GM19043 (cell line): ENCODE data around the gene GPR161.
A peak's percentile ranks its signal among the peaks of the same experiment; 100 is the strongest.
"Not testable (repeated sequence)": the region's sequence is repeated elsewhere in the genome, so short reads cannot be mapped to it uniquely, and the experiment has no call there.

Experiments
- ATAC-seq: cut with Tn5 transposase; IDR thresholded peaks from one replicate; pipeline ENCODE4 v1.9.1; 2021; ENCODE audit warnings: low read depth; ENCODE audit not compliant: unreplicated experiment

Gene GPR161

GRCh38 chr1:168136709-168137514 is at the start of gene GPR161:
Gene GPR161, minus strand, starts transcription at chr1:168136930. Its CDS starts 32,080 bp downstream, at chr1:168104850.
- ATAC-seq = no peak

- ATAC-seq = not testable (repeated sequence)
Measured at GRCh38 chr1:168181063-168181720, 44.5 kb upstream of the GPR161 start.

- no peak for ATAC-seq
Measured at GRCh38 chr1:168180148-168180524, 43.4 kb upstream of the GPR161 start.

- ATAC-seq = no peak
Measured at GRCh38 chr1:168179438-168180147, 42.9 kb upstream of the GPR161 start.

GRCh38 chr1:168178638-168179437 is 42.1 kb upstream of the GPR161 start, which contains the start of gene TIPRL:
Gene TIPRL, plus strand, starts transcription at chr1:168178962. Its CDS starts 116 bp downstream, at chr1:168179078.
- peak; percentile 82 for ATAC-seq

- ATAC-seq = no peak
Measured at GRCh38 chr1:168178227-168178637, 41.5 kb upstream of the GPR161 start.

- ATAC-seq = no peak
Measured at GRCh38 chr1:168172250-168172915, 35.7 kb upstream of the GPR161 start.

GRCh38 chr1:168170564-168171508 is 34.1 kb upstream of the GPR161 start:
- ATAC-seq = no peak

GRCh38 chr1:168167806-168168205 is 31.1 kb upstream of the GPR161 start:
- ATAC-seq = no peak

- ATAC-seq = no peak
Measured at GRCh38 chr1:168164771-168165170, 28.0 kb upstream of the GPR161 start.

- no peak for ATAC-seq
Measured at GRCh38 chr1:168163670-168164069, 26.9 kb upstream of the GPR161 start.

- ATAC-seq = no peak
Measured at GRCh38 chr1:168161459-168161858, 24.7 kb upstream of the GPR161 start.

GRCh38 chr1:168159979-168160378 is 23.2 kb upstream of the GPR161 start:
- ATAC-seq = no peak

- ATAC-seq = no peak
Measured at GRCh38 chr1:168159251-168159650, 22.5 kb upstream of the GPR161 start.

GRCh38 chr1:168157638-168158037 is 20.9 kb upstream of the GPR161 start:
- no peak for ATAC-seq

GRCh38 chr1:168155910-168156309 is 19.2 kb upstream of the GPR161 start:
- ATAC-seq = no peak

- ATAC-seq = not testable (repeated sequence)
Measured at GRCh38 chr1:168154707-168155106, 18.0 kb upstream of the GPR161 start.

- ATAC-seq = no peak
Measured at GRCh38 chr1:168151935-168152334, 15.2 kb upstream of the GPR161 start.

- no peak for ATAC-seq
Measured at GRCh38 chr1:168150283-168150682, 13.6 kb upstream of the GPR161 start.
